IPS-NIHi7 (cell line): ENCODE data around the gene COG8.

Experiments
- DNase-seq: peaks from one replicate; pipeline ENCODE4 v3.0.0; 2012; ENCODE audit warnings: mixed read lengths; ENCODE audit errors: extremely low spot score

COG8 gene

GRCh38 chr16:69286941-69287713 is 52.2 kb downstream of the COG8 start:
- DNase-seq: no peak

DNA sequence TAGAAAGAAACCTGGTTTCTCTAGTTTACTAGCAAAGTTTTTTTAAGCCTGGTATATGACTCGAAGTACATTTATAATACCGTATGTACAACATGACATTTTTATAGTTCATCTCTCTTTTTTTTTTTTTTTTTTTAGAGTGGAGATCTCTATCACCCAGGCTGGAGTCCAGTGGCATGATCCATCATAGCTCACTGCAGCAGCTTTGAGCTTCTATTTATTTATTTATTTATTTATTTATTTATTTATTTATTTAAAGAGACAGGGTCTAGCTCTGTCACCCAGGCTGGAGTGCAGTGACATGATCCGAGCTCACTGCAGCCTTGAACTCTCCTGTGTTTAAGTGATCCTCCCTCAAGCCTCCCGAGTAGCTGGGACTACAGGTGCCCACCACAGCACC is 54.1 kb downstream of the COG8 start:
- no peak for DNase-seq

GRCh38 chr16:69283851-69284250 is 55.5 kb downstream of the COG8 start:
- no peak for DNase-seq

- DNase-seq: no peak
These were observed 62.0 kb downstream of the COG8 start for GRCh38 chr16:69277413-69277812.
